HG03571 (cell line): Measurements from ENCODE around the gene PYCARD.

Experiments
- ATAC-seq: cut with Tn5 transposase; IDR thresholded peaks from one replicate; pipeline ENCODE4 v1.9.1; 2021; ENCODE audit not compliant: unreplicated experiment

The PYCARD gene

DNA sequence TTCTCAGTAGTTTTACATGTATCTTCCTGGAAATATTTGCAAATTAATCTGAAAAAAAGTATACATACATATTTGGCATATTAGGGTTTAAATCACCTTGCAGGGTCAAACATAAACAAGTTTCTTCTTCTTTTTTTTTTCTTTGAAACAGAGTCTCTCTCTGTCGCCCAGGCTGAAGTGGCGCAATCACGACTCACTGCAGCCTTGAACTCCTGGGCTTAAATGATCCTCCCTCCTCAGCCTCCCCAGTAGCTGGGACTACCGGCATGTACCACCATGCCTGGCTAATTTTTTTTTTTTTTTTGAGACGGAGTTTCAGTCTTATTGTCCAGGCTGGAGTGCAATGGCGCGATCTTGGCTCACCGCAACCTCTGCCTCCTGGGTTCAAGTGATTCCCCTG is 35.2 kb downstream of the PYCARD start:
- no peak for ATAC-seq

DNA sequence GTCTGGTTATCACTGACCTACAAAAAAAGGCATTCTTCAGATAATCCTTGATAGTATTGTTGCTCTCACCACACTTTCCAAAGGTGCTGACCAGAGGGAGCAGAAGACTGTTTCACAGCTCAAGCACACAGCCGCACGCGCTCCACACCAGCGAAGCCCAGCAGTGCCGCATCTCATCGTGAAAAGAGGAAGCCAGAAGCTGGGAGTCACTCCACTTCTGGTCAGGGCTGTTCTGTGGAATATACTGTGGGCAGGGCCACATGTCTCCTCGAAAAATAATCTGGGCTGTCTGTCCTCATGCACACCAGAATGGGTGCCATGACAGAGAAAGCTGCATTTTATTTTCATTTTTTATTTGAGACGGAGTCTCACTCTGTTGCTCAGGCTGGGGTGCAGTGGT is 45.4 kb downstream of the PYCARD start:
- ATAC-seq: no peak
